Glutamatergic neuron (in vitro differentiated cells): Measurements from ENCODE around the gene METTL8. TPM values are rescaled to one million over a fixed set of nuclear protein-coding genes. Genes with fewer than 3 reads are reported as not detected.

Source experiments
- DNase-seq: peaks from one replicate; pipeline ENCODE4 v3.0.0; 2022
- H3K27ac Mint-ChIP-seq: one replicate; pipeline ENCODE4 v1.8.0; 2020; ENCODE audit warnings: mild to moderate bottlenecking, mixed read lengths, inconsistent platforms; ENCODE audit not compliant: unreplicated experiment
- H3K27me3 Mint-ChIP-seq: one replicate; pipeline ENCODE4 v1.8.0; 2020; ENCODE audit warnings: mild to moderate bottlenecking, moderate library complexity, mixed read lengths, inconsistent platforms; ENCODE audit not compliant: unreplicated experiment
- H3K36me3 Mint-ChIP-seq: one replicate; pipeline ENCODE4 v1.8.0; 2020; ENCODE audit warnings: mild to moderate bottlenecking, mixed read lengths, inconsistent platforms; ENCODE audit not compliant: unreplicated experiment
- H3K4me1 Mint-ChIP-seq: one replicate; pipeline ENCODE4 v1.8.0; 2020; ENCODE audit warnings: mild to moderate bottlenecking, low read depth, mixed read lengths, inconsistent platforms; ENCODE audit not compliant: unreplicated experiment
- H3K4me3 Mint-ChIP-seq: one replicate; pipeline ENCODE4 v1.8.0; 2020; ENCODE audit warnings: mild to moderate bottlenecking, mixed read lengths, inconsistent platforms; ENCODE audit not compliant: unreplicated experiment
- H3K9me3 Mint-ChIP-seq: one replicate; pipeline ENCODE4 v1.8.0; 2020; ENCODE audit warnings: mild to moderate bottlenecking, moderate library complexity, mixed read lengths, inconsistent platforms; ENCODE audit not compliant: unreplicated experiment
- CTCF ChIP-seq: fragments of 200-600 bp; sonication (generic); IDR thresholded peaks from one replicate; pipeline ENCODE4 v1.5.0; 2021; ENCODE audit not compliant: partially characterized antibody, unreplicated experiment
- total RNA-seq: library from RNA; stranded (reverse); fragmentation: NEBNext Ultra II Directional; extraction: Animal tissue kit (Norgen Biotek cat#: 25700); gene quantifications from one replicate; pipeline ENCODE4 v1.2.1, GENCODE V29; 2021; ENCODE audit not compliant: unreplicated experiment

The METTL8 gene
- total RNA-seq, 1 donor from 2014 or later: 10.9 TPM

GRCh38 chr2:171289991-171290390 is 143.8 kb downstream of the METTL8 start:
- peaks cover 5% of the 10 kb centered on the region for H3K36me3 Mint-ChIP-seq
- peaks cover 8% of the 10 kb centered on the region for H3K4me1 Mint-ChIP-seq
- no peaks in the 10 kb centered on the region for H3K9me3 Mint-ChIP-seq
- no peak for DNase-seq
- TF ChIP-seq CTCF: no peak
- H3K4me3 Mint-ChIP-seq: no peak overlapping the region
- H3K27ac Mint-ChIP-seq: no peak overlapping the region
- no peaks in the 10 kb centered on the region for H3K27me3 Mint-ChIP-seq

DNA sequence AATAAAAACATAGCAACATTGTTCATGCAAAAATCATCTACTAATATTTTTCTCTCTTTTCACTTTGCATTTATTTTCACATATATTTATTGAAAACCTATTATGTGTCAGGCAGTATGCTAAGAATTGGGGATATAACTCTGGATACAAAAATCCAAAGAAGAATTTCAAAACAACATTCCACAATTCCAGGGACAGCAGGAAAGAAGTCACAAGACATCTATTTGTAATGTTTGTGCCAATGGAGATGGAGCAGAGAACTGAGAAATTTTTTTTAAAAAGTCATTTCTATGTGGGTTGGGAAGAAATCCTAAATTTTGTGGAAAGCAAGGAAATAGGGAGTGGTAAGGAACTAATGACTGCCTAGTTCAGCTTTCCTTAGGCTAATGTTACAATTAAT is 144.5 kb downstream of the METTL8 start:
- H3K4me1 Mint-ChIP-seq: peaks cover 8% of the 10 kb centered on the region
- no peak for TF ChIP-seq CTCF
- no peaks in the 10 kb centered on the region for H3K27me3 Mint-ChIP-seq
- DNase-seq: no peak
- no peaks in the 10 kb centered on the region for H3K9me3 Mint-ChIP-seq
- peak overlapping the region; percentile 8 for H3K27ac Mint-ChIP-seq
- no peak overlapping the region for H3K4me3 Mint-ChIP-seq
- no peaks in the 10 kb centered on the region for H3K36me3 Mint-ChIP-seq

- no peaks in the 10 kb centered on the region for H3K36me3 Mint-ChIP-seq
- peaks cover 8% of the 10 kb centered on the region for H3K4me1 Mint-ChIP-seq
- no peak overlapping the region for H3K27ac Mint-ChIP-seq
- H3K27me3 Mint-ChIP-seq: no peaks in the 10 kb centered on the region
- no peak for DNase-seq
- no peaks in the 10 kb centered on the region for H3K9me3 Mint-ChIP-seq
- H3K4me3 Mint-ChIP-seq: no peak overlapping the region
- no peak for TF ChIP-seq CTCF
These were observed 146.2 kb downstream of the METTL8 start for GRCh38 chr2:171287611-171288010.

GRCh38 chr2:171287036-171287571 is 146.7 kb downstream of the METTL8 start:
- Mint-ChIP-seq H3K36me3 (no peaks in the 10 kb centered on the region), H3K4me3 (no peak overlapping the region), H3K9me3 (no peaks in the 10 kb centered on the region), H3K4me1 (peaks cover 8% of the 10 kb centered on the region), H3K27ac (no peak overlapping the region), H3K27me3 (no peaks in the 10 kb centered on the region)
- no peak for TF ChIP-seq CTCF
- DNase-seq: no peak

DNA sequence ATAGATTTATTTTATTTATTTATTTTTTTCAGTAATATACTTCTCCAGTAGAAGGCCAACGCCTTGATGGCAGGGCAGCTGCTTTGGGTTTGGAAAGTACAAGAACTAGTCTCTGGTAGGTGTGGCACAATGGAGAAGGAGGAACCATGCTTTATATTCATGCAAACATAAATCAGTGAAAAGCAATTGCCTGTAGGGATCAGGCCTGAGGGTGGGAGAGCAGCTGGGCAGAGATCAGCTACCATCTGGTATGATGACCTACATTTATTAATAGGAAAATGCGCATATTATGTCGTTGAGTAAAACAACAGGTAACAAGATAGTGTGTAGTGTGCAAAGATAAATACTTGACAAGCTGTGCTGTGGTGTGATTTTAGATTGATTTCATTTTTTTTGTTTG is 152.7 kb downstream of the METTL8 start:
- TF ChIP-seq CTCF: no peak
- peak overlapping the region; percentile 20 for H3K27ac Mint-ChIP-seq
- H3K9me3 Mint-ChIP-seq: no peaks in the 10 kb centered on the region
- no peaks in the 10 kb centered on the region for H3K27me3 Mint-ChIP-seq
- no peaks in the 10 kb centered on the region for H3K36me3 Mint-ChIP-seq
- H3K4me1 Mint-ChIP-seq: peaks cover 7% of the 10 kb centered on the region
- no peak overlapping the region for H3K4me3 Mint-ChIP-seq
- no peak for DNase-seq
